Iris pigment epithelial cell (primary cell): Measurements from ENCODE around the gene HECTD4.
"Not testable (repeated sequence)": the region's sequence is repeated elsewhere in the genome, so short reads cannot be mapped to it uniquely, and the experiment has no call there.

Experiments
- DNase-seq: peaks from one replicate; pipeline ENCODE4 v3.0.0-alpha.2; 2011; ENCODE audit warnings: low read depth

The HECTD4 gene, protein sequence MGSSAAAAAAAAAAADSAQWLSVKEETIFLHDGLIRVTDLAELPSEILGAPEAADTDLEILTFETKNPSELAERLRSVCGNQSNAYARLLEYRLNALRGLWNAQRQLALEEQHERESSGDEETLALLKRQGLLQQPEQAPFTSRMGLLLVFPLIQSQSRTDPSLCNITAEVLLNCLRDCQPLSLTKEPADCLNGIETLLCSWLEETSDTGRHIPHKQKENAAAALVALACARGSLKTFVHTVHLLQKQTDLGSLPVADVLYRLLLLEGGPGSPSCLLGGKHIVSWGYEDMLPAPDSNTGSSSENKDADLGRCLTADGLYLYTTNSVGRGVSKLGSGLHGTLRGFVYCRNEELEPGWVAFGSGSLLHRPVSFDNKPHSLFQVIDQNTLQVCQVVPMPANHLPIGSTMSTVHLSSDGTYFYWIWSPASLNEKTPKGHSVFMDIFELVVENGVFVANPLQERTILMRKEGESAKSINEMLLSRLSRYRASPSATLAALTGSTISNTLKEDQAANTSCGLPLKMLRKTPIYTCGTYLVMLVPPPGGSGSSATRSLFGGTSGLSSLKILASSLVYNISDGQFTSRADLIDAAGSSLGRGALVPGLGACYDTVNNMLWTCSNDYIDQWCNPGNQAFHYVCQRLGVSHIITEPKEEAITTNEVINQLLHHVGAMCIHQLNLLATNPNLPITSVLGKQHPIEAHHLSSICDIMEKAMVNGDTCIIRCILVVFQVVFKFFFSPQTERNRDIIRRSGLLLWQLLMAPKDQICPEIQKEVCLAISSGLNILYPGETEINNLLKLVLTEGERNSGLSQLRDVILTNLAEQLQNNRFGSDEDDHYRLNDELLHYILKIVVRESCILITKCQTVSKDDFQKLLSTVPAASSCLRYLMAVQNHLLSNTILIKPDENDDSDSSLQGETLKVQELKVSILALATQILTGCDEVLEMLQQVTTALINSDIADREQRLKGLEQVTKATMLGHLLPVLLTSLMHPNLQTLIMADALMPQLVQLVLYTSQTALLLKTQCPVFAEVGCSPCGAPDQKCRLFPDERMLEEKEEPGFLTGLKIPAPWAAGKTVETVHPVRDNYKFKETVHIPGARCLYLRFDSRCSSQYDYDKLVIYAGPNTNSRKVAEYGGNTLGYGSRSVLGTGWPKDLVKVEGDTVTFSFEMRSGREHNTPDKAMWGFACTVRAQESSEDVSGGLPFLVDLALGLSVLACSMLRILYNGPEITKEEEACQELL (N-terminal part only)

DNA sequence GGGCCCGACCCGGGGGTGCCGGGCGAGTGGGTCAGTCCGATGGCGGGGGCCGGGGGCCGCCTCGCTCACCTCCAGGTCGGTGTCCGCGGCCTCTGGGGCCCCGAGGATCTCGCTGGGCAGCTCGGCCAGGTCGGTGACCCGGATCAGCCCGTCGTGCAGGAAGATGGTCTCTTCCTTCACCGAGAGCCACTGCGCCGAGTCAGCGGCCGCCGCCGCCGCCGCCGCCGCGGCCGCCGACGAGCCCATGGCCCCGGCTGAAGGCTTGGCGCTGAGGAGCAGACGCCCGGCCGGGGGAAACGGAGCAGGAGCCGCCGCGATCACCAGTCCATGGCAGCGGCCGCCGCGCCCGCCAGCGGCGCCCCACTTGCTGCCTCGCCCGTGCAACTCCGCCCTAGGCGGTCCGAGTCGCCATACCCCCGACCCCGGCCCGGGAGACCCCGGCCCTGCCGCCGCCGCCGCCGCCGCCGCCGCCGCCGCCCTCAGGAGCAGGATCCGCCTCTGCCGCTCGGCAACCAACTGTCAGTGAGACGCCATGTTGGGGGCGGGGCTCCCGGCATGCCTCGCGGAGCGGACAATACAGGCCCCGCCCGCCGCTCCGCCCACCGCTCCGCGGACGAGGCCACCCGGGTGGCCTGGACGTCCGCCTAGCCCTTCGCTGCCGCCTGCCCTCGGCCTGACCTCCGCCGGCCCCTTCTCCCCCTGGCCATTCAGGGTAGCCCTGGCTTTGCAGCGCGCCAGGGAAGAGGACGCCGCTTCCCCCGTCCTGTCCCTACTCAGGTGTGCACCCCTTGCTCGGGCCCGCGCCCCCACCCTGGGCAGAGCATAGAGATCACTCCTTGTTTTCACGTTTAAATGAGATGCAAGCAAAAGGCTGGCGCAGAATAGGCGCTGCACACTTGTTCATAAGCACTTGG is at the start of gene HECTD4:
TSS of gene HECTD4 (minus strand) at position 549 of the 914 bp plus-strand sequence. CDS start at position 246, 303 bp downstream.
- DNase-seq = peak; percentile 83

DNA sequence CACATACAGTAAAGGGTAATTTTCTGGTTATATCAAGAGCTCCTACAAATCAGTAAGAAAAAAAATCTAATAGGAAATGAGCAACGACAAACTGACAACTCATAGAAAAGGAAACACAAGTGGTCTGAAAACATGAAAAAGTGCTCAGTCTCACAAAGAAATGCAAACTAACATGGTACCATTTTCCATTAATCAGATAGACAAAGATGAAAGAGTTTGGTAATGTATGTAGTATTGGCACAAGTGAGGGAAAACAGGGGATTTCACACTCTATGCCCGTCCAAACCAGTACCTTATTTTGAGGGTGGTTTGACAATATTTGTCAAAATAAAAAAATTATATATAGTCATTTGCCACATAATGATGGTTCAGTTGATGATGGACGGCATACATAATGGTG is 49.7 kb upstream of the HECTD4 start:
- DNase-seq = no peak

DNA sequence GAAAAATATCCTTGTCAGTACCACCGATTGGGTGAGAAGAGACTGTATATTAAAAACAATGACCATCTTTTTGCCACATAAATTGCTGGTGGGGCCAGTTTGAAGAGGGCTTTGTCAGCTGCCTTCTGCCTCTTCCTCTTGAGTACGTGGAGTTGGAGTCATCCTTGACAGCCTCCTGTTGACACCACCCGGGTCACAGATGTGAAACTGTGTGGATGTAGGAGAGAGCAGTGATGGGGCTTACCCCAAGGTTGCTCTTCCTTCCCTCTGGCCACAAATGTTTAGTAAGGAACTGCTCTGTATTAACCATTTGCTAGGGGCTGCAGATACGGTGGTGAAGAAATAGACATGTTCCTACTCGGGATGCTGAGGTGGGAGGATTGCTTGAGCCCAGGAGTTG is 48.7 kb upstream of the HECTD4 start:
- no peak for DNase-seq

DNA sequence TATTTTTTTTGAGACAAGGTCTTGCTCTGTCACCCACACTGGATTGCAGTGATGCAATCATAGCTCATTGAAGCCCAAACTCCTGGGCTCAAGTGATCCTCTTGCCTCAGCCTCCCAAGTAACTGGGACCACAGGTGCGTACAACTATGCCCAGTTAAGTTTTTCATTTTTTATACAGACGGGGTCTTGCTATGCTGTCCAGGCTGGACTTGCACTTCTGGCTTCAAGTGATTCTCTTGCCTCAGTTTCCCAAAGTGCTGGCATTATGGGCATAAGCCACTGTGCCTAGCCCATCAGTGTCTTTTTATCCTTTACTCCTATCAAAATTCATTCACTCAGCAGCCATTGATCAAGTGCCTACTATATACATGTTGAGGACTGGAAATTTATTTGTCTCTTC is 45.5 kb upstream of the HECTD4 start:
- DNase-seq = no peak

DNA sequence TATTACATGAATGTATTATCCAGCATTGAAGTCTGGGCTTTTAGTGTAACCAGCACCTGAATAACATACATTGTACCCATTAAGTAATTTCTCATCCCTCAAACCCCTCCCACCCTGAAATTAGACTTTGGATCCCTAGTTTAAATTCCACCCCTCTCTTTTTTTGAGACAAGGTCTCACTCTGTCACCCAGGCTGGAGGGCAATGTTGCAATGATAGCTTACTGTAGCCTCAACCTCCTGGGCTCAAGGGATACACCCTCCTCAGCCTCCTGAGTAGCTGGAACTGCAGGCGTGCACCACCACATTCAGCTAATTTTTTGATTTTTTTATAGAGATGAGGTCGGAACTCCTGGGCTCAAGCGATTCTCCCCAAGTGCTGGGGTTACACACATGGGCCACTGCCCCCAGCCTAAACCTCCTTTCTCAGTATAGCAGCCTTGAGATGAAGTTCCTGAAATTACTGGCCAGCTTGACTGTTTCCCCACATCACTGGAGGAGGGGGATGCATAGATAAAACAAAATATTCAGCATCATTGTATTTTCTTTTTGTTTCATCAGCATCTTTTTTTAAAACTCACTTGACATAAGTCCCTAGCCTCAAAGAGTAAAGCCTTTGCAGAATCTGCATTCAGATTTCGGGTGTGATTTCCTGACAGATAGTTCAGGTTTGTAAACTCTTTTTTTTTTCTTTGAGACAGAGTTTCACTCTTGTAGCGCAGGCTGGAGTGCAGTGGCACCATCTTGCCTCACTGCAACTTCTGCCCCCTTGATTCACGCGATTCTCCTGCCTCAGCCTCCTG is 43.6 kb upstream of the HECTD4 start:
- no peak for DNase-seq

DNA sequence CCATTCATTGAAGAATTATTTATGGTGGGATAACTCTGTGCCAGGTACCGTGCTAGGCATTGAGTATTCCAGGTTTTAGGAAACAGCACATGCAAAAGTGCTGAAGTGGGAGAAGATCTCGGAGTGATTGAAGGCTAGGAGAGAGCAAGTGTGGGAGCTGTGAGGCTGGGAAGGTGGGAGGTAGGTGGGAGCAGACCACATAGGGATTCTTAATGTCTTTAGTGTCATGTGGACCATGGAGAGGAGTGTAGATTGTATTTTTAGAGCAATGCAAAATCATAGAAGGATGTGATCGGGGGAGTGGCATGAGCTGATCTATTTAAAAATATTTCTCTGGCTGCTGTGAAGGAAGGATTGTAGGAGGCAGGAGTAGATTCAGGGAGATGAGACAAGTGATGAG is 41.9 kb upstream of the HECTD4 start:
- no peak for DNase-seq

DNA sequence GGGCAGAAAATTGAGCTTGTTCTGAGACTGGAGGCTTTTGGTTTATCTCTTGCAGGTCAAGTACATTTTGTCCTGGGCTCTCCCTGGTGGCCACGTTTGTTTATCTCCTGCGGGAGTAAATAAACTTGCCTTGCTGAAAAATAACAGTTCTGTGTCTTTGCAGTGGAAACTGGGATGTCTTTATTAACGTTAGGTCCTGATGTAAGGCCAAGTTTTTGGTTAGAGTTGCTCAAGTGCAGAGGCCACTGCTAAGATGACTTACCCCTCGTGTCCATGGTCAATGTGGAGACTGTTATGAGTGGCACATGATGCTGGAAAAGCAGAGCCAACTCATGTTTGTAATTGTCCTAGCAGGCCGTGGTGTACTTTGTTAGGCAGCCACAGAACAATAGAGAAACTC is 40.3 kb upstream of the HECTD4 start:
- DNase-seq = peak; percentile 36

DNA sequence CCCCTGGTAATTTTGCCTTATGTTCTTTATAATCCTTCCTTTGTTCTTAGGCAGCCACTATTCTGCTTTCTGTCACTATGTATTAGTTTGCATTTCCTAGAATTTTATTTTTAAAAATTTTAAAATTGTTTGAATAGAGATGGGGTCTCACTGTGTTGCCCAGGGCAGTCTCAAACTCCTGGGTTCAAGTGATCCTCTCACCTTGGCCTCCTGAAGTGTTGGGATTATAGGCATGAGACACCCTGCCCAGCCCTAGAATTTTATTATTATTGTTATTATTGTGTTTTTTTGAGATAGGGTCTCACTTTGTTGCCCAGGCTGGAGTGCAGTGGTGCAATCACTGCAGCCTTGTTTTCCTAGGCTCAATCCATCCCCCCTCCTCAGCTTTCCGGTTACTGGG is 39.1 kb upstream of the HECTD4 start:
- no peak for DNase-seq

DNA sequence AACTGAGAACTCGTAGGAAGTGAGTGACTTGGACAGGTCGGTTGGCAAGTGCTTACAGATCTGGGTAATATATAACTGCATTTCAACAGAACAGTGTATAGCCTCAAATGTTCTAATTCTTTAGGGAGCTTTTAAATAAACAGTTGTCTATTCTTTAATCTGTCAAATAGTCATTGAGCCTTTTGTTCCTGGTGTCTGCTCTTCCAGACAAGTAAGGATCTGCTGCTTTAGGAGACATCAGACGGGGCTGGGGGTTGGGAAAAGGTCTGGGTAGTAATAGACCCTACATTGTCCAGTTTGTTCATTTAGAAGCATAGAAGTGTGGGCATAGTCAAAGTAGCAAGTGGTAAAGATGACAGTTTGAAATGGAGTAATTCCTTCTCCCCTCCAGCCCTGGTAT is 38.5 kb upstream of the HECTD4 start:
- DNase-seq = no peak

DNA sequence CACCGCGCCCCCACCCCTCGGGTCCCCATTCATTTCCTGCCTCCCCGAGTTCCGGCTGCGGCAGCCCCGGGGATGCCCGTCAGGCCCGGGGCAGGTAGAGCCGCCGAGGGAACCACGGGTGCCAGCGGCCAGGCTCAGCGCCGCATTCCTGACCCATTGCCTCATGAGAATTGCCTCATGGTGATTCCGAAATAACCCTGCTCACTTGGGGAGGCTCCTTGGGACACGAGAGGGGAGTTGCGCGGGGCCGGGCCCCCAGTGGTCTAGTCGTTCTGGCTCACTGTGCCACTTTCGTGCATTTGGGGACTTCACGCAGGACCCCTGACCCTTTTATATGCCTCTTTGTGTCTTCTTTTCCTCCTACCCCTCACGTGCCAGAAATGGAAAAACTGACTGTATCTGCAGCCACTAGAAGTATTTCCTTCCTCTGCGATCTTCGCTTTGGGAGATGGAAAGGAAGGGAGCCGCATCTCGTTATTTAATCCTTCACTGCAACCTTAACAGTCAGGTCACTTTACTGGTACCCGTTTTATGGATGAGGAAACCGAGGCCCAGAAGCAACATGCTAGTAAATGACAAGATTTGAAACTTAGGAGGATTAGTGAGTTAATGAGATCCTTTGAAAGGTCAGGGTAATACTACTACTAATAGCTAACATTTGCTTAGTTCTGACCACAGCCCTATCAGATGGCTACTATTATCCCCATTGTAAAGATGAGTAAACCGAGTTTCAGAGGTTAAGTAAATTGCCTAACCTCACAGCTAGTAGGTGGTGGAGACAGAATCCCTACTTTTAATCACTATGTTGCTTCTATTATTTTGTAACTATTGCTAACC is 37.3 kb upstream of the HECTD4 start:
- peak; percentile 86 for DNase-seq

DNA sequence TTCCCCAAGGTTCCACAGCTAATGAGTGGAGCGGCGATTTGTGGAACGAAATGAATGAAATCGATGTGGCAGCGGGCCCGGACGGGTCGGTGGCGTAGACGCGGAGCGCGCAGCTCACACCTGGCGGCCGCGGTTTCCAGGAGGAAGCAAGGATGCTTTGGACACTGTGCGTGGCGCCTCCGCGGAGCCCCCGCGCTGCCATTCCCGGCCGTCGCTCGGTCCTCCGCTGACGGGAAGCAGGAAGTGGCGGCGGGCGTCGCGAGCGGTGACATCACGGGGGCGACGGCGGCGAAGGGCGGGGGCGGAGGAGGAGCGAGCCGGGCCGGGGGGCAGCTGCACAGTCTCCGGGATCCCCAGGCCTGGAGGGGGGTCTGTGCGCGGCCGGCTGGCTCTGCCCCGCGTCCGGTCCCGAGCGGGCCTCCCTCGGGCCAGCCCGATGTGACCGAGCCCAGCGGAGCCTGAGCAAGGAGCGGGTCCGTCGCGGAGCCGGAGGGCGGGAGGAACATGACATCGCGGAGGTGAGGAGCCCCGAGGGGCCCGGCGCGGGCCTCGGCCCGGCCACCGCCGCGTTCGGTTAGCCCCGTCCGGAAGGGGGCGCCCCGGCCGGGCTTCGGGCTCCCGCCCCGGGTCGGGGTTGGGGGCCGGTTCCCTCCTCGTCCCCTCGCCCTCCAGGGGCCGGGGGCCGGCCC is 36.5 kb upstream of the HECTD4 start, which contains the start of gene PTPN11:
TSS of gene PTPN11 (plus strand) at position 340 of the 689 bp plus-strand sequence. CDS start at position 505, 165 bp downstream.
- DNase-seq = peak; percentile 85

DNA sequence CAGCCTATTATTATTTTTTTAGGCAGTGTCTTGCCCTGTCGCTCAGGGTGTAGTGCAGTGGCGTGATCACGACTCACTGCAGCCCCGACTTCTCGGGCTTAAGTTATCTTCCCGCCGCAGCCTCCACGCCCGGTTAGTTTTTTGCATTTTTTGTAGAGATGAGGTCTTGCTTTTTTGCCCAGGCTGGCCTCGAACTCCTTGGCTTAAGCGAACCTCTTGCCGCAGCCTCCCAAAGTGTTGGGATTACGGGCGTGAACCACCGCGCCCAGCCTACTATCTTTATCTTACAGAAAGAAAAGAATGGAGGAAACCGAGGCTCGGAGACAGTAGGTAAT is 36.0 kb upstream of the HECTD4 start:
- no peak for DNase-seq

DNA sequence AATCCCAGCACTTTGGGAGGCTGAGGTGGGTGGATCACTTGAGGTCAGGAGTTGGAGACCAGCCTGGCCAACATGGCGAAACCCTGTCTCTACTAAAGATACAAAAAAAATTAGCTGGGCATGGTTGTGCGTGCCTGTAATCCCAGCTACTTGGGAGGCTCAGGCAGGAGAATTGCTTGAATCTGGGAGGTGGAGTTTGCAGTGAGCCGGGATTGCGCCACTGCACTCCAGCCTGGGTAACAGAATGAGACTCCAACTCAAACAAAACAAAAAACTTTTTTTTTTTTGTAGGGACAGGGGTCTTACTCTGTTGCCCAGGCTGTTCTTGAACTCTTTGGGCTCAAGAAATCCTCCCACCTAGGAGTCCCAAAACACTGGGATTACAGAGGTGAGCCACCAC is 33.2 kb upstream of the HECTD4 start:
- not testable (repeated sequence) for DNase-seq

DNA sequence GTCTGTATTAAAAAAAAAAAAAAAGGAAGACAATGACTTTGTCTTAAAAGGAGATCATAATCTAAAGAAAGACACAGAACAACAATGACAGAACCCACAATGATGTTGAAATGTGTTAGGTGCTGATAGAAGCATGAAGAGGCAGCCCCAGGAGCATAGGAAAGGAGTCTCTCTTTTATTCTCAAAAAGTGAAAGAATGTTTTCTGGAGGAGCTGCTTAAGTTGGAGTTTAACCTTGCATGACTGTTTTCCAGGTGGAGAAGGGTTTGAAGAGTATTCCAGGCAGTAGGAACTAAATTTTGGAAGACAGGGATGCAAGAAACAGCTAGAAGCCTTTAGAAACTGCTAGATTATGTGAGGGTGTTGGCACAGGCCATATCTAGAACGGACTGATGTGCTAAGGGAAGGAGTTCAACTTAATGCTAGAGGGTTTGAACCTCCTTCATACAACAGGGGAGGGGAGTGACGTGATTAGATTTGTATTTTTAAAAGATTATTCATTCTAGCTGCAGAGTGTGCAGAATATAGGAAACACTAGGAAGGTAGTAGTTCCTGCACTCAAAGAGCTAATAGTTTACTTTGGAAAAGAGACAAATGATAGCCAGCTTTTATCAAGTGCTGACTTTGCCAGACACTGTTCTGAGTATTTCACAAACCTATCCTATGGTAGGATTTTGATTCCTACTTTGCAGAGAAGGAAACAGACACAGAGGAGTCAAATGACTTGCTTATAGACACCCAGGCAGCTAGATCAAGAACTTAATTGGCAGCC is 31.8 kb upstream of the HECTD4 start:
- DNase-seq = no peak

DNA sequence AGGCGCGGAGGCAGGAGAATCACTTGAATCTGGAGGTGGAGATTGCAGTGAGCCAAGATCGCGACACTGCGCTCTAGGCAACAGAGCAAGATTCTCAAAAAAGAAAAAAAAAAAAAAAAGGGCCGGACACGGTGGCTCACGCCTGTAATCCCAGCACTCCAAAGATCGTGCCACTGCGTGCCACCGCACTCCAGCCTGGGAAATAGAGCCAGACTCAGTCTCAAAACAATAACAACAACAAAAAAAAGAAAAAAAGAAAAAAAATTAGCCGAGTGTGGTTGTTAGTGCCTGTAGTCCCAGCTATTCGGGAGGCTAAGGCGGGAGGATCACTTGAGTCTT is 27.6 kb upstream of the HECTD4 start:
- no peak for DNase-seq

DNA sequence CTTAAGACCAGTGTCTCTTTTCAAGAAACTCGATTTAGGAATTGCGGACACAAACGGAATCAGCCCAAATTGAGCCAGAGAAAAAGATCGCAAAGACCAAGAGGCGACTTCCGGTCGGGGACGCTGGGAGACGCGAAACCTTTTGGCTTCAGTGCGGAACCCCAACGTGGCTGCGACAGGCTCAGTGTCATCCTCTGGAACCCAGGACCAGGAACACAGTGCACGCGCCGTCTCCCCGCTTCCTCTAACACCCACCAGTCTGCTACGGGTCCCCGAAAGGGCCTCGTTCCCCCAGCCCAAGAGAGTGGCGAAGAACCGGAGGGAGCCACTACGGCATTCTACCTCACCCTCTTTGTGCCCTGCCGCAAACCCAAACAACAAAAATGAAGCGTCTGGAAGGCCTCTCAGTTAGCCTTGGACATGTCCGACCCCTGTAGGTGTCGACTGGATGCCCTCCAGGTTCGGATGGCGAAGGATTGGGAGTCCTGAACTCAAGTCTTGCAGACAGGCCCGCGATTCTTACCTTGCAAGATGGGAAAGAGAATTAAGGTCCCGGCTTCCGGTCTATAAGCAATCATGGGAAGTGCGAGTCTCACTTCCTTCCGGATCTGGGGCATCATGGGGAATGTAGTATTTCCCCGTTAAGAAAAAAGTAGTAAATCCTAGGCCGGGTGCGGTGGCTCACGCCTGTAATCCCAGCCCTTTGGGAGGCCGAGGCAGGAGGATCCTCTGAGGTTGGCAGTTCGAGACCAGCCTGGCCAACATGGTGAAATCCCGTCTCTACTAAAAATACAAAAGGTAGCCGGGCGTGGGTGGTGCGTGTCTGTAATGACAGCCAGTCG is 27.1 kb upstream of the HECTD4 start, which contains the start of gene RPL6:
TSS of gene RPL6 (minus strand) at position 542 of the 842 bp plus-strand sequence. CDS start 949 bp downstream, outside the sequence.
- DNase-seq = peak; percentile 95

DNA sequence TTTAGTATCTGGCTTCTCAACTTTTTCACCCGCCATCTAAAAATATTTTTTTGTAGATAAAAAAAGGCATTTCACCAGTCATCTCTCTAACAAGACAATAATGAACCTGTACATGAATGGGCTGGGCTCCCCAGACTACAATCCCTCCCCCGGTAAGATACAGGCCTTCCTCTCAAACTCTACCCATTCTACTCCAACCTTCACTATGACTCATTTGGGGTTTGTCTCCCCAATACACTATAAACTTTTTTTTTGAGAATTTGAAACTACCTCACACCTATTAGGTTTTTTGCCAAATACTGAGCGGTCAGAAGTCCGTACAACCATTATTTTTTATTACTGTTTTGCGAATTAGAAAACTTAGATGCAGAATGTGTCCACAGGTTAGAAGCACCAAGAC is 26.4 kb upstream of the HECTD4 start:
- DNase-seq = no peak
